Fibroblast of upper back skin (primary cell): Measurements from ENCODE around the gene LRRC74A.

Experiments used
- DNase-seq: peaks from one replicate; pipeline ENCODE4 v3.0.0-alpha.2; 2013

Gene LRRC74A

DNA sequence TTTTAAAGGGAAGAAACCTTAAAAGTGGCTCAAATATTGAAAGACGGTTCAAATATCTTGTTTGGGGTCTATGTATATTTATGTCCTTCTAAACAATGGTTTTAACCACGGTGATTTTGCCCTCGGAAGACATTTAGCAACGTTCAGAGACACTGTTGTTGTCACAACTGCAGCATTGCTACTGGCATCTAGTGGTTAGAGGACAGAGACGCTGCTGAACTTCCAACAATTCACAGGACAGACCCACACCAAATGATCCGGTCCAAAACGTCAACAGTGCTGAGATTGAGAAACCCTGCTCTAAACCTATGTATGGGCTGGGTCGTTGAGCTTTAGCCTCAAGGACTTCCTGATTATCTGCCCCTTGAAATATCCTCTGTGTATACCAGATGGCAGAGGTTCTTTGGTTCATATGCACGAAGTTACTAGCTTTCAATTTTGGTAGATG is 15.2 kb upstream of the LRRC74A start:
- peak; percentile 19 for DNase-seq

DNA sequence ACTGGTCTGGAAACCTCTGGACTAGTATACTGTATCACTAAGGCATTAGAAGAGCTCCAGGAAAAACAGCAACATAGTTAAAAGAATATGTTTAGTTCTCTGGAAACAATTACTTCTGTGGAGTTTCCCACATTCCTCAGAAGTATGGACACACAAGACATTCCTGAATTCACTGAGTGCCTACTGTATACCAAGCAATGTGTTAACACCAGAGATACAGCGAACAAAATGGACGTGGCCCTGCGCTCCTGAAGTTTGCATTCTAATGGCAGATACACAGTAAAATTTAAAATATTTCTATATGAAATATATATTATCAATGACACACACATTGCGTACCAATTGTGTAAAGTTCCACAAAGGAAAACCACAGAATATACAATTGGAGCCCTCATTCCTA is 14.6 kb upstream of the LRRC74A start:
- DNase-seq: peak; percentile 28

DNA sequence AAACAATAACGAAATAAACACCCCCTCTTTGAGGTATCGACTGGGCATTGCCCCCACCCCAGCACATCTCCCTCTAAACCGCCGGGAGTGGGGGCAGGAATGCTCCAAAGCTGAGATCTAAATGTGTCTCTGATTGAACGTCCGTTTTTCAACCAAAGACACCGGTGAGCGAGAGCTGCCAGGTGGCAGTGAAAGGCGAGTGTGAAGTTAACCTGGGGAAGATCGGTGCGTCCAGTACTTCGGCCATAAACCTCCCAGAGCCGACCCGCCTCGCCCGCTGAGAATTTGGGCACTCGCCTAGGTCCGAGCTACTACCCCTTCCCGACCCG is 14.2 kb upstream of the LRRC74A start:
- no peak for DNase-seq

DNA sequence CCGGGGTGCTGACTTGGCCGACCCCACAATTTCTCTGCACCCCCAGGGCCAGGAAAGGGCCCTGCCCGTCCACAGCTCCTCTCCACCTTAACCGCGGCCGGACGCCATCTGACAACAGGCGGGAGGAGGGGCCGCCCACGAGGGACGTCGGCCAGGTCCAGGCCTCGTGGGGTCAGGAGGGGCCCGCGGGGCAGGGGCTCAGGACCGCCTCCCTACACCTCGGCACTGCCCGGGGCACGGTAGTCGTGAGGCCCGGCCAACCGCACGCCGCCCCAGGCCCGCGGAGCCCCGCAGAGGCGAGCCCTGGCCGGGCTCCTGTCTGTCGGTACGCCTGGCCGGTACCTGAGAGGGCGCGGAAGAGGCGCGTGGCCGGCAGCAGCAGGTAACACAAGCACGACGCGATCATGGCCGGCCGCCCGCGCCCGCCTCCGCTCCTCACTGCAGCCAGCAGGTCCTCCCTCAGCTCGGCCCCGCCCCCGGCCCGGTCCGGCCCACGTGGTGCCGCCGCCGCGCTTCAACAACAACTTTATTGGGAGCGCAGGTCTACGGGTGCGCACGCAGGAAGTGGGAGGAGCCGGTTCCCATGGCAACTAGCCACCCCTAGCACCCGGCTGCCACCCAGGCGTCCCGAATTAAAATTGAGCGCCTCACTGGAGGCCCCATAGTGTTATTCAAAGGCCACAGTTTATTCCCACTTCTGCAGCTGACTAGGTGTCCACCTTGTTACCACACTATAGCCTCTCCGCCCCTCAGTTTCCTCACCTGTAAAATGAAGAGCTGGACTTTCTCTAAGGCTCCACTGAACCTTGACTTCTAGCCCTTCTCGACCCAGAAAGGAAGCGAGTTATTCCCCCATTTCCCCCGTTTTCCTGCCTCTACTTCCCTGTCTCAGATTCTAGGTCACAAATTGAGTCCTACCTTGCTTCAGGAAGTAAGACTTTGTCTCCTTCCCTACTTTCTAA is 13.5 kb upstream of the LRRC74A start, which contains the start of gene ANGEL1:
TSS of gene ANGEL1 (minus strand) at position 461 of the 962 bp plus-strand sequence. CDS start at position 406, 55 bp downstream.
- DNase-seq: peak; percentile 93

DNA sequence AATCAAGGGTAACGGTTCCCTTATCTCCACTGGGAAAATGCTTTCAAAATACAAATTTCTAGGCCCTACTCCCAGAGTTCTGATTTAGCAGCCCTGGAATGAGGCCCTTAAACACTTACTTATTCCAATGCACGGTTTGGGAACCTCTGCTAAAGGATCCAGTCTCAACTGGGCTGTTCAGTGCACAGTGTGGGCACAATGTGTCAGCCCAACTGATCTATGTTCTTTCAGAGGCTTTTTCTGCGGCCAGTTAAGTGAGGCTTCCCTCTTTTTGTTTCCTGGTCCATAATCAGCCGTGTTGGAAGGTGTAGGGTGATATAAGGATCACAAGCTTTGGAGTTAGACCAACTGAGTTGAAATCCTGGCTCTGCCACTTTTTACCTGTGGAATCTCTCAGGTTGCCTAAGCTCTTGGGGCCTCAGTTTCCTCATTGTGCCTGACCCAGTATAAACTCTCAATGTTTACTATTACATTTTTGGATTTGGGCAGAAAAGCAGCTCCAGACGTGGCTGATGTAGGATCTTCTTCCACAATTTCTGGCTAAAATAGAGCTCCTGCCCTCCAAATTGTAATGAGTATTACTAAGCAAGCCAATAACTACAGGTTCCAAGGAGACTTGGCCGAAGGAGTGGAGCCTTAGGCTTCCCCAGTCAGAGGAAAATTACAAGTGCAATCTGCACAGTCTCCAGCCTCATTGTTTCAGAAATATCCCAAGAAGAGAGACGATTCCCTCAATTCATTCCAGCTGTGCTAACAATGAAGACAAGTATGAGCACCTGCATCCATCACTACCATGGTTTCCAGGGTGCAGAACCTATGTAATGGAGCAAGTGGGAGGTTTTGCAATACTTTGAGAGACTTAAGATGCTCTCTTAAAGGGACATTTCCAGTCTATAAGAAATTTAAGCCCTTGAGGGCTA is 11.2 kb upstream of the LRRC74A start:
- DNase-seq: no peak

DNA sequence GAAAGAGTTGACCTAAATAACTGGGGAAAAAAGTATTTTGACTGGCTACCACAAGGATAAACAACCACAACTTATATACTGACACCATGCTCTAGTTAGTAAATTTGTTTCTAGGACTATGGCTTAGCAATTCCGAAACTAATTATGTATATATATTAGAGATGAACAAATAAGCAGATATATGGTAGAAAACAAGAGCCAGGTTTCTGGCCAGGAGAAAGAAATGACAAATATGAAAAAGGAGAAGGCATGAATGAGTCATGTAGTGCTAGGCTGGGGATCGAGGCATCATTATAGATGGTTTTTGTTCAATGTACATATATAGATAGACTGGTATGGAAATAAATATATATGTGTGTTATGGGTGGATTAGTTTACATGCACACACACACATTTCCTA is 5.5 kb upstream of the LRRC74A start:
- no peak for DNase-seq

DNA sequence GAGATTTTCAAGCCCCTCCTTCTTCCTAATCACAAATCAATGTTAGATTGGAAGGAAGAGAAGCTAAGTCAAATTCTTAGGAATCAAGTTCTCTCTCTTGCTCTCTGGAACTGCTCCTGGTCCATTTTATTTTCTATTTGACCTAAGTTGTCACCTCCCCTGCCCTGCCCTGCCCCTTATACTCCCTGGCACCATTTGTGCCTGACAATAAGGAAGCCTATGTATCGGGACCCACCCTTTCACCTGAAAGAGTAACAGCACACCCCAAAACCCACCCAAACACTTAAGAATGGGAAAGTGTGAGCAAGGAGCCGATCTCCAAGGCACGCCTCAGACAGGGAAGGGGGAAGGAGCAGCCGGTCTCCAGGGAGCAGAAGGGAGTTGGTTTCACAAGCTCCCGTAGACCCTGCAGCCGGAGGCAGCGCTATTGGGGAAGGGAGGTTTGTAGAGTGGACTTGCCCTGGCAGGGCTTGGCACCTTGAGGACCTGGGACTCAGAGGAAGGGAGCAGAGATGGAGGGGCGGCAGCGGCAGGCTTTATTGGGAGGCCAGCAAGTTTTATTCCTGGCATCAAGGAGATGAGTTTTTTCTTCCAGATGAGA is 1.6 kb downstream of the LRRC74A start:
- DNase-seq: no peak

DNA sequence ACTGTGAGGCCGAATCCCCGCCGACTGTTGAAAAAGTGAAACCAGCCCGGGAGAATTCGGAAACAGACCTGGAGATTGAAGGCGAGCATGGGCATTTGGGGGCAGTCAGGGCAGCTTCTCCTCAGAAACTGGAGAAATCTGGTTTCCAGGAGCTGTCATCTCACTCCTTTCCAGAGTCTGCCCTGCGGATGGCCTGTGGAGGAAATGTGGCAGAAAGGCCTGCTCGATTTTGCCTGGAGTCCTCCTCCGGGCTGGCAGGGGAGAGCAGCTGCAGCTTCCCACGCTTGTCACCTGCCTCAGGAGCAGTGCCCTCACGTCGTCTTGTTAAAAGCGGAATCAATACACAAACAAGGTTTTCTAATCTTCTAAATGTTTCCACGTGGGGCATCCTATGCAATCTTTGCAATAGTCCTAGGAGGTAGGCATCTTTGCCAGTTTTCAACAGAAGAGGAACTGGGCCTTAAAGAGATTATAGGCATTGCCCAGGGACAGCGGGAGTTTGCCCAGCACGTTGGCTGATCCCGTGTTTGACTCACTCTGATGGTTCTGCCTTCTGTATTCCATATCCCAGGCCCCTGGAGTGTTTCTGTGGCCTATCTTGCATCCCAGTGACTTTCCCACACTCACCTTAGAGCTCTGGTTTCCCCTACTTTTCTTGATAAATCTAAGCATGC is 2.3 kb downstream of the LRRC74A start:
- no peak for DNase-seq

DNA sequence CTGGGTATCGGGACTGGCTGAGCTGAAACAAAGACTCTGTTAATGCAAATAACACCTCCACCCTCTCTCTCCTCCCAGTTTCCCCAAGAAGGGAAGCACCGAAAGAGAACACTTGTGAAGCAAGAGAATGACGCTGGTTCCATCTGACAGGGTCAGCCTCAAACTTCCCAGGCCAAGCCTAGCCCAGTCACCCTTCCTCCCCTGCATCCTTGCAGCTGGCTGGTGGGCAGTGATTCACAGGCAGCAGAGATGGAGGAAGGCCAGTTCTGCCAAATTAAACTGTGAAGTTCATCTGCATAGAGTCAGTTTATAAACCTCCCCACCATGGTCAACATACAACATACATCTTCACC is 2.8 kb downstream of the LRRC74A start:
- no peak for DNase-seq

DNA sequence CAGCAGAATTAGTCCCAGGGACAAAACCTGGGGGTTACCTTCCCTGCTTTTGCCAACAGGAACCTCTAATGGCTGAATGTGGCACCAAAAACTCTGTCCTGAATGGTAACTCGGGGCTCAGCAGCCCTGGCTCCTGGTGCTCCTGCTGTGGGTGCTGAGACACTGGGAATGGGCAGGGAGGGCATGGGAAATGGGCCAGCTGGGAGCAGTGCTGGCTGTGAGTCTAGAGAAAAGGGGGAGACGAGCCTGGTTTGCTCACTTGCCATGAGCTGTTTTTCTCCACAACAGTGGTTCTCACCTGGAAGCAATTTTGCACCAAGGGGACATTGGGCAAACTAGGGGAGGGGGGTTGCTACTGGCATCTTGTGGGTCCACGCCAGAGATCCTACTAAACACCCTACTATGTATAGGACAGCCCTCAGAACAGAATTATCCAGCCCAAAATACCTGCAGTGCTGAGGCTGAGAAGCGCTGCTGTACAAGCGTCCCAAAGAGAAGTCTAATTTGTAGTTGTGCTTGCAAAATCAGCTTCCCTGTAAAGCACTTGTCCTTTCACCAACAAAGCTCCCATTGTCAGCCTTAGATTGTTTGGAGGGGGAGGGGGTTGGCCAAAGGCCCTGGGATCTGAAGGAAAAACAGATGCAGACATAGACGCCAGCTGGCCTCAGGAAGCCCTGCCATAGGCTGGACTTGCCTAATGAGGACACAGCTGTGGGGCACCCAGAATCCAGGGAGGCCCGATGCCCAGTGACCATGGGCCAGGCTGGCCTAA is 3.6 kb downstream of the LRRC74A start:
- no peak for DNase-seq

DNA sequence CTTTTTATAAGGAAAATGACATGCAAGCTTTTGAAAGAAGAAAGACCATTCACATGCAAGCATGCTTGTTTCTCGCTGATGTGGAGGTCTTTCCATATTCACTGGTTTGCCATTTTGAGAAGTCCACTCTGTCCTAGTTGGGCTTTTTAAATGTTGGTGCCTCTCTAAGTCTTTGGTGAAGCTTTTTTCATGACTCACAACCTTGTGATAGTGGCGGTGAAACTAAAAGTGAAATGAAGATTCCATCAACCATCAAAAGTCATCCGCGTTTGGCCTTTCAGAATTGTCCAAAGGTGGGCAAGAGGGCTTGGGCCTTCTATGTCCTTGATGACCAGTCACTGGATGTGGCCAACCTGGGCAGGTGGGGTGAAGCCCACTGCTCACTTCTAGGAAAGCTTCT is 4.3 kb downstream of the LRRC74A start:
- no peak for DNase-seq

DNA sequence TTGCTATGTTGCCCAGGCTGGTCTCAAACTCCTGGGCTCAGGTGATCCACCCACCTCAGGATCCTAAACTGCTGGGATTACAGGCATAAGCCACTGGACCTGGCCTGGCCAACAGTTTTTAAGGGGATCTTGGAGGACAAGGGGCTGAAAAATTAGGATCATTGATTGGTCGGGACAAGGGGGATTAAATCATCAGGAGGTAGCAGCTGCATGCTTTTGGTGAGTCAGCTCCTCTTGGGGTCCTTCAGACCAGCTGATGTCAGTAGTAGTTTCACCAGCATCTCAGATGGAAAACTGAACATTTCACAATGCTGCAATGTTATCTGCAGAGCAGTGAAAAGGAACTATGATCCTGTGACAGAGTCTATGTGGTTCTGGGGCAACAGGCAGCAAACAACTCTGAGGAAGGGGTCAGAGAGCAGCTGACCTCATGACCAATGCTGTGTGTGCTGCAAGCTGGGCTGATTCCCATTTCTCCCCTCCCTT is 6.3 kb downstream of the LRRC74A start:
- no peak for DNase-seq

DNA sequence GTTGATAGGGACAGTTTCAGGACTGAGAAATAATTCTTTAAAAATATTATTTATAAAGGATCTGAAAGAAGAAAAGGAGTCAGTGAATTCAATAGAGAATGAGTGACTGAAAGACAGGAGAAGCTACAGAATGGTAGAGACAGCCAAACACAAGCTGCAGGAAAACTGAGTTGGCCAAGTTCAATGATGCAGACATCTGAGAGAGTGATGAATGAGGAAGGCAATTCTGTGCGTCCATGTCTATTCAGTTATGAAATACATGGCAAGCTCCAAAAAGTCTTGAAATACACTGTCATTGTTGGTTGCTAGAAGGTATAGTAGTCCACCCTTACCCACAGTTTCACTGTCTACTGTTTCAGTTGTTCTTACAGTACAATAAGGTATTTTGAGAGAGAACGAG is 6.8 kb downstream of the LRRC74A start:
- DNase-seq: no peak

DNA sequence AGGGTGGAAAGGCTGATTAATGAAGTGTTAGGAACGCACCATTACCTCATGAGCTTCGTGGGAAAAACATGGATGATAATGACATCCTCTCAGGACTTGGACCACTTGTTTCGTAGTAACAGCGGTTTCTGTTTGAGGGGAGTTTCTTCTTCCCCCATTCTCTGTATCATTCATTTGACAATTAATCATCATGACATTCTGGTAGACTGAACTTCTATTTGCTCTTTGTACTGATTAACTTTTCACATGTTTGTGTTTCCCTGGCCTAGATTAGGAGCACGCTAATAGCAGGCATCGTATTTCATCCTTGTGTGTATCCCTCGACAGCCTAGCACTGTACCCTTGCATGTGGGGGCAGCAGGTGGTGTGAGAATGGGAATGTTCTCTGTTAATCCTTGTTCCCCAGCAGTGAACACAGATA is 8.0 kb downstream of the LRRC74A start:
- no peak for DNase-seq

DNA sequence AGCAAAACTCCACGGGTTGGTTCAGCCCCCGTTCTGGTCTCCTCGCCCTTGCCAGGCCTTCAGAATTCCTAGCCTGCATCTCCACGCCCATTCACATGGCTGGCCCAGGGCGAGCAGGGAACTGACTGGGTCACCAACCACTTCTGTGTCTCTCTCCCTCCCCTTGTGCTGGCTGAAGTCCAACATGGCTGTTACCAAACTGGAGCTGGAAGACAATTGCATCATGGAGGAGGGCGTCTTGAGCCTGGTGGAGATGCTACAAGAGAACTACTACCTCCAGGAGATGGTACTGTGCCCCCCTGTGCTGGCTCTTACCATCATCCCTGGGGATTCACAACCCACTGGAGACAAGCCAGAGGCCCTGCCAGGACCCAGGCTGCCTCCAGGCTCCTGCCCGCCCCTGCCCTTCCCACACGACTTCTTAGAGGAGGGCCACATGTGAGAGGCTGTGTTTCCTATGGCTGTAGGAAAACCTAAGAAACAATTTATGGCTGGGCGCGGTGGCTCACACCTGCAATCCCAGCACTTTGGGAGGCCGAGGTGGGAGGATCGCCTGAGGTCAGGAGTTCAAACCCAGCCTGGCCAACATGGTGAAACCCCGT is 9.9 kb downstream of the LRRC74A start:
- DNase-seq: no peak

DNA sequence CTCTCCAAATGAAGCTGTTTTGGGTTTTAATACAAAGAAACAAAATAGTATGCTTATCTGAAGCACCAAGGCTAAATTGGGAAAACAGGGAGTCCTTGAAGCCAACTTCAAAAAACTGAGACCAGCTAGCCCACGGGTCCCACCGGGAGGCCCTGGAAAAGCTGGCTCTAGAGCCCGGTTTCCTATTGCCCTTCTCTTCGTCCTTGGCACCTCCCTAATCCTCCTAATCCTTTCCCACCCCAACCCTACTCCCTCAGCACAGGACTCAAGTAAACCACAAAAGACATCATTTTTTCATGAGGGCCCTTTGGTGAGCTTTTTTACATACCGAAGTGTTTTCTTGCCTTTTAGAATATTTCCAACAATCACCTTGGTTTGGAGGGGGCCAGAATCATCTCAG is 11.3 kb downstream of the LRRC74A start:
- no peak for DNase-seq

DNA sequence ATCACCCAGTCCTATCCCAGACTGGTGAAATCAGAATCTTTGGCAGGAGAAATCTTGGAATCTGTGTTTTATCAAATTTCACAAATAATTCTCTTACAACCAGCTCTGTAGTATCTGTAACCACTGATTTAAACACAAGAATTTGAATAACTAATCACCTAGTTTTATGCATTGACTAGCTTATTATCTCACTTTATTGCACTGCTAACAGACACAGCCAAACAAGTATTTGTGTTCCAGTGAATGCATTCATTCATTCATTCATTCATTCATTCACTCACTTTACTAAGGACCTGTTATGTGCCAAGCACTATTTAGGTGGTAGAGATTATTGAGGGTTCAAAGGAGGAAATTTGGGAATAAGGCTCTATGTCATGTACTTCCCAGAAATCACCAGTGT is 16.2 kb downstream of the LRRC74A start:
- DNase-seq: no peak

DNA sequence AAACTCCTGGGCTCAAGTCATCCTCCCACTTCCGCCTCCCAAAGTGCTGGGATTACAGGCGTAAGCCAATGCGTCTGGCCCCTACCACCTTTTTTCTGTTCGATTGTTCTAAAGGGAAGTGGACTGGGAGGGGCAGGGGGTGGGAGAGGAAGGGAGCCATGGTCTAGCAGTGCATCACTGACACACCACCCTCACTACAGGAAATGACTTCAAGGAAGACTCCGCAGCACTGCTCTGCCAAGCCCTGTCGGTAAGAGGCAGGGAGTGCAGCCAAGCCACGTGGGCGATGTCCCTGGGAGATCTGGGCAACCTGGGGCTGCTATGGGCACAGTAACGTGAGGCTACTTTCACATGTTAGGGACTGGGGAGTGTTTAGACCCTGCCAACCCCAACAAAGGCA is 18.0 kb downstream of the LRRC74A start:
- DNase-seq: peak; percentile 22

DNA sequence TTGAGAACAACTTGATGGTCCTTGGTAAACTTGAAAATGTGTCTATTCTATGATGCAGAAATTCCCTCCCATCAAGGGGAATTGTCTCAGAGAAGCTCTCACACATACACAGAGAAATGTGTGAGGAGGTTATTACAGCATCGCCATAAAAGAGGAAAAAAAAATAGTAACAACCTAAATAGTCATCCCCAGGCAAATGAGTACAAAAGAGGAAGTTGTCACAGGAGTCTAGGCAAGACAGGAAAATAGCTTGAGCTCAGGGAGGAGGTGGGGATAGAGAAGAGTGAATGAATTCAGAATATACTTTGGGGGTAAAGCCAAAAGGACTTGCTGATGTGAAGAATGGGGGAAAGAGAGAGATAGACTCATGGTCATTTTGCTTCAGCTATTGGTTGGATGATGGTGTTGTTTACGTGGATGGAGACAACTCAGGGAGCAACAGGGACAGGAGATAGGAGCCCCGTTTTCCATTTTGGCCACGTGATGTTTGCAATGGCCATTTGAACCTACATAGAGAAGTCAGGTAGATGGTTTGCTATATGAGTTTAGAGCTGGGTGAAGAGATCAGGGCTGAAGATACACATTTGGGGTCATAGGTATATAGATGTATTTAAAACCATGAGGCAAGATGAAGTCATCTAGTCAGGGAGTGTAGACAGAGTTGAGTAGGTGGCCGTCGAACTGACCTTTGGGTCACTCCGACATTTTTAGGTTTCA is 20.3 kb downstream of the LRRC74A start:
- no peak for DNase-seq

DNA sequence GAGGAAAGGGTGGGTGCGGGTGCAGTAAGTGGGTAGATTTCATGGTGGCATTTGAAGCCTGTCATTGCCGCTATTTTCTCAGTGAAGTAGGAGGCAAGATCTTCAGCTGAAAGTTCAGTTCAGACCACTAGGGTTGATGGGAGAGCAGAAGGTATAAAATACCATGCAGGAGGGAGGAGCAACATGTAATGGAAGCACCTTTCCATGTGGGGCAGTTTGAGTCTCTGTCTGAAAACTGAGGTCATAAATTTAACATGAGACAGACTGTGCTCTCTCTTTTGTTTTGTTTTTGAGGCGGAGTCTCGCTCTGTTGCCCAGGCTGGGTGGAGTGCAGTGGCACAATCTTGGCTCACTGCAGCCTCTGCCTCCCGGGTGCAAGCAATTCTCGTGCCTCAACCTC is 22.7 kb downstream of the LRRC74A start:
- DNase-seq: no peak

DNA sequence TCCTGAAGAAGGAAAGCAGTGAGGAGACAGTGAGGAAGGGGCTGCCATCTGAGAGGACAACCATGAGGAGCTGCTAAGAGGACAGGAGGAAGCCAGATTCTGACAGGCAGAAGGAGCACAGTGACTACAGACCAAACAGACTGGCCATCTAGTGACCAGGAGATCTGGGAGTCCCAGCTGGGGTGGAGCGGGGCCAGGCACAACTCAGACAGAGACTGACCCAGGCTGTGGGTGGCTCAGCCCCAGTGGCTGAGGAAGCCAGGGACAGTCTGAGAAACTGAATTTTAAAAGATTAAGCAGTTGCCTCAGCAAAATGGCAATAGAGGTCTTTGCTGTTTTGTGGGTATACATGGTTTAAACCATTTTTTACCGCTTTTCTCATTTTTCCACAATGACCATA is 28.9 kb downstream of the LRRC74A start:
- DNase-seq: no peak
